Chondrocyte (in vitro differentiated cells): ENCODE data around the gene SSR4. TPM values are rescaled to one million over a fixed set of nuclear protein-coding genes. Genes with fewer than 3 reads are reported as not detected.
A peak's percentile ranks its signal among the peaks of the same experiment; 100 is the strongest.
"Not testable (repeated sequence)": the region's sequence is repeated elsewhere in the genome, so short reads cannot be mapped to it uniquely, and the experiment has no call there.

Experiments used
- DNase-seq: peaks from one replicate; pipeline ENCODE4 v3.0.0; 2021; ENCODE audit warnings: mixed read lengths, low spot score
- H3K27ac Mint-ChIP-seq: one replicate; pipeline ENCODE4 v1.8.0; 2021; ENCODE audit warnings: mild to moderate bottlenecking, moderate library complexity, mixed read lengths; ENCODE audit not compliant: unreplicated experiment
- H3K27me3 Mint-ChIP-seq: 2 replicates; pipeline ENCODE4 v1.8.0; 2021; ENCODE audit warnings: low read depth, mixed read lengths
- H3K36me3 Mint-ChIP-seq: 2 replicates; pipeline ENCODE4 v1.8.0; 2021; ENCODE audit warnings: low read depth, mixed read lengths
- H3K4me1 Mint-ChIP-seq: 2 replicates; pipeline ENCODE4 v1.8.0; 2021; ENCODE audit warnings: low read depth, mild to moderate bottlenecking, mixed read lengths
- H3K4me3 Mint-ChIP-seq: one replicate; pipeline ENCODE4 v1.8.0; 2021; ENCODE audit warnings: mild to moderate bottlenecking, moderate library complexity, mixed read lengths; ENCODE audit not compliant: unreplicated experiment
- H3K9me3 Mint-ChIP-seq: 2 replicates; pipeline ENCODE4 v1.8.0; 2021; ENCODE audit warnings: low read depth, mixed read lengths
- long read RNA-seq: library from polyadenylated mRNA; stranded (forward); transcript quantifications from one replicate; pipeline ENCODE4 v2.0.0, GENCODE V29; 2021
- total RNA-seq: library from RNA; stranded (reverse); gene quantifications from 3 replicates; pipeline ENCODE4 v1.2.1, GENCODE V29; 2021
- TF ChIP-seq, protein P1 (sequence below): fragments of 200-600 bp; sonication (generic); IDR thresholded peaks from 2 replicates; pipeline ENCODE4 v1.5.0; 2021; ENCODE audit warnings: antibody characterized with exemption, mild to moderate bottlenecking, moderate library complexity

The SSR4 gene
- 245 to 356 TPM (median 257 TPM) in 3 replicates for total RNA-seq
- long read RNA-seq, transcript SSR4-203 (6 exons, 643 nt) = major isoform, 203 of 219 reads
- long read RNA-seq, partial matches to known transcripts = 4 of 219 reads
- long read RNA-seq, other reads (novel, unspliced or antisense) = 5 of 219 reads

DNA sequence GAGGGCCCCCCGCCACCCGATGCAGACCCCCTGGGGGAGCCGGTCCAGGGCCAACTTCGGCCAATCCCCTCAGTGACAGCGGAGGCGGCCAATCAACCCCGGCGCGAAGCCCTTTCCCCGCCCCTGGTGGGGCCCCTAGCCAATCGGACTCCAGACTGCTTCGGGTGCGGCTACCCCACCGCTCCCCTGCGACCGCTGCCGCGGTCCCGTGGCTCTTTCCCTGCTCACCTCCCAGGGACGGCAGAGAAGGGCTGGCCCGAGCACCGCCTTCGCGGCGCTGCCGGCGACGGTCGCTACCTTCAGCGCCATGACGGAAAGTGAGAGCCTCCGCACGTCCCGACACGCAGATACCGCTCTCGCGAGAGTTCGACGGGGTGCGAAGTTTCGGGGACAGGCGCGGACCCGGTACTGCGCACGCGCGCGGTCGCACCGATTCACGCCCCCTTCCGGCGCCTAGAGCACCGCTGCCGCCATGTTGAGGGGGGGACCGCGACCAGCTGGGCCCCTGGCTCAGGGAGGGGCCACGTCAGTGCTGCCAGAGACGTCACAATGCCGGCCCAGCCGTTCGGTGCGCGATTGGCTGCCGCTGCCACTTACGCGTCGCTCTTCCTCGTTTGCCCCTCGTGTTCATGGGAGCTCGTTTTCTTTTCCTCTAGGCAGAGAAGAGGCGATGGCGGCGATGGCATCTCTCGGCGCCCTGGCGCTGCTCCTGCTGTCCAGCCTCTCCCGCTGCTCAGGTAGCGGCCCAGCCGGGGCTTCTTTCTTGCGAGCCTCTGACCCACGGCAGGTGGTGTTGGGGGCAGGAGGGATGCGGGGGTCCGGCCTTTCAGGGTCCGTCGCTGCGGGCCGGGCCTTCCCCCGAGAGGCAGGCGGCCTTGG is at the start of gene SSR4, which contains the start of gene IDH3G:
Gene SSR4 (plus strand): TSS at position 651 of the 879 bp plus-strand sequence. CDS start 20 bp downstream, at position 671.
Gene IDH3G (minus strand): TSS at position 358 of the 879 bp plus-strand sequence. CDS start 49 bp downstream, at position 309.
- H3K4me3 Mint-ChIP-seq = peak within 1 kb of the TSS; percentile 95
- peaks cover 17% of the 10 kb centered on the region for H3K4me1 Mint-ChIP-seq
- H3K27ac Mint-ChIP-seq = peak within 1 kb of the TSS; percentile 91
- peaks cover 7% of the 10 kb centered on the region for H3K9me3 Mint-ChIP-seq
- H3K27me3 Mint-ChIP-seq = no peaks in the 10 kb centered on the region
- TF ChIP-seq, protein P1, sequence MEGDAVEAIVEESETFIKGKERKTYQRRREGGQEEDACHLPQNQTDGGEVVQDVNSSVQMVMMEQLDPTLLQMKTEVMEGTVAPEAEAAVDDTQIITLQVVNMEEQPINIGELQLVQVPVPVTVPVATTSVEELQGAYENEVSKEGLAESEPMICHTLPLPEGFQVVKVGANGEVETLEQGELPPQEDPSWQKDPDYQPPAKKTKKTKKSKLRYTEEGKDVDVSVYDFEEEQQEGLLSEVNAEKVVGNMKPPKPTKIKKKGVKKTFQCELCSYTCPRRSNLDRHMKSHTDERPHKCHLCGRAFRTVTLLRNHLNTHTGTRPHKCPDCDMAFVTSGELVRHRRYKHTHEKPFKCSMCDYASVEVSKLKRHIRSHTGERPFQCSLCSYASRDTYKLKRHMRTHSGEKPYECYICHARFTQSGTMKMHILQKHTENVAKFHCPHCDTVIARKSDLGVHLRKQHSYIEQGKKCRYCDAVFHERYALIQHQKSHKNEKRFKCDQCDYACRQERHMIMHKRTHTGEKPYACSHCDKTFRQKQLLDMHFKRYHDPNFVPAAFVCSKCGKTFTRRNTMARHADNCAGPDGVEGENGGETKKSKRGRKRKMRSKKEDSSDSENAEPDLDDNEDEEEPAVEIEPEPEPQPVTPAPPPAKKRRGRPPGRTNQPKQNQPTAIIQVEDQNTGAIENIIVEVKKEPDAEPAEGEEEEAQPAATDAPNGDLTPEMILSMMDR = peak; percentile 42
- H3K36me3 Mint-ChIP-seq = no peaks in the 10 kb centered on the region
- no peak for DNase-seq

DNA sequence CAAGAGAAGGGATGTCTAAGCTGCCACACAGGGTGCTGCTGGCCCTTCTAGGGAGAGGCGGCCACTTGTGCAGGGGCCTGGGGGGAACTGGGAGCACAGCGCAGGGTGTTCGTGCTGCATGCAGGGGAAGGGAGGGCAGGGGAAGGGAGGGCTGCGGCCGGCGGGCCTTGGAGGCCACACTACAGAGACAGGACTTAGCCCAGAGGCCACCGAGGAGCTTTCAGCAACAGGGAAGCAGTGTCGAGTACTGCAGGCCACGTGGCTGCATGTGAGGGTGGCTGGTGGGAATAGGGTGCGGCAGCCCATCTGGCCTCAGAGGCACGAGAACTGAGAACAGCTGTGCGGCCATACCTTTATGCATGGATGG is 49.4 kb upstream of the SSR4 start:
- not testable (repeated sequence) for H3K9me3 Mint-ChIP-seq, H3K4me1 Mint-ChIP-seq, H3K4me3 Mint-ChIP-seq, H3K27me3 Mint-ChIP-seq, H3K27ac Mint-ChIP-seq, DNase-seq, H3K36me3 Mint-ChIP-seq

DNA sequence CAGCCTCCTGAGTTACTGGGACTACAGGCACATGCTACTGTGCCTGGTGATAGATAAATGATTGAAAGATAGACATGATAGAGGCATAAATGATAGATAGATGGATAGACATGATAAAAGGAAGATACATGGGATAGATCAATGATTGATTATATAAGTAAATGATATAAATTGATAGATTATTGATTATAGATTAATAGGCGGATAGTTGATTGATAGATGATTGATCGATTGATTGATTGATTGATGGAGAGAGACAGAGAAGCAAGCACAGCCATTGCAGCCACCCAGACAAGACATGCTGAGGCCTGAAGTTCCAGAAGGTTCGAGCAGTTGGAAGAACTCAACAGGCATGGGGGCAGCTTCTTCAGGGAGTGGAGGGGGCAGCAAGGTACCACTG is 48.1 kb upstream of the SSR4 start:
- Mint-ChIP-seq H3K27me3 (no peaks in the 10 kb centered on the region), H3K4me1 (no peaks in the 10 kb centered on the region), H3K27ac (no peak overlapping the region), H3K9me3 (peaks cover 6% of the 10 kb centered on the region), H3K36me3 (no peaks in the 10 kb centered on the region), H3K4me3 (no peak overlapping the region)
- no peak for DNase-seq
- TF ChIP-seq, protein P1 = no peak

DNA sequence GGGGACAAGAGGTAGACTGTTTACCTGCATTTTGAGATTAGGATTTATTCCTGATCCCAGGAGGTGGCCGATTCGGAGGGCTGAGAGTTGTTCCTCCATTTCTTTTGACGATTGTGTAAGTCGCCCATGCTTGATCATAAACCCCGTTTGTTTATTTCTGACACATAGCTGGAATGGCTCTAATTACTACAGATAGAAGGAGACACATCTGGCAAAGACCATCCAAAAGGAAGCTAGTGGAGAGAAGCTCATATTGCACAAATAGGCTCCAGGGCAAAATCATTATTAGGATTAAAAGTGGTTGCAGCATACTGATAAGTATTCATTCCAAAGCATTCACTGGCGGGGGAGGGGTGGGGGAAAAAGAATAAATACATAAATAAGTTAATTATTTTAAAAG is 47.5 kb upstream of the SSR4 start:
- H3K9me3 Mint-ChIP-seq, H3K27ac Mint-ChIP-seq, H3K27me3 Mint-ChIP-seq, H3K36me3 Mint-ChIP-seq, DNase-seq, H3K4me3 Mint-ChIP-seq, H3K4me1 Mint-ChIP-seq: not testable (repeated sequence)

DNA sequence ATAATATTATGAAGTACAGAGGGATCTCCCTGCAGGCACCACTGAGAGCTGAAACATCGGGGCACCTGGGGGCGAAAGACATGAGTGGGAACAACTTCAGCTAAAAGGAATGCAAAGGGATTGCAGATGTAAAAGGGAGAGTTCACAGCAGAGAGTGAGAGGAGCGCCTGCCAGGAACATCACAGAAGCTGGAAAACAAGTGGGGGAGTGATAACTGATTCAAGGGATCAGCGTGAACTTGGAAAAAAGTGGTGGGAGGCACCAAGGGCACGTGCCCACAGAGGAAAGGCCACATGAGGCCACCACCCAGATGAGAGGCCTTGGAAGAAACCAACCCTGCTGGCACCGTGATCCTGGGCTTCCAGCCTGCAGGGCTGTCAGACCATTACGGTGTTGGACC is 45.5 kb upstream of the SSR4 start:
- H3K27ac Mint-ChIP-seq, H3K36me3 Mint-ChIP-seq, H3K27me3 Mint-ChIP-seq, H3K9me3 Mint-ChIP-seq, H3K4me1 Mint-ChIP-seq, DNase-seq, H3K4me3 Mint-ChIP-seq: not testable (repeated sequence)

DNA sequence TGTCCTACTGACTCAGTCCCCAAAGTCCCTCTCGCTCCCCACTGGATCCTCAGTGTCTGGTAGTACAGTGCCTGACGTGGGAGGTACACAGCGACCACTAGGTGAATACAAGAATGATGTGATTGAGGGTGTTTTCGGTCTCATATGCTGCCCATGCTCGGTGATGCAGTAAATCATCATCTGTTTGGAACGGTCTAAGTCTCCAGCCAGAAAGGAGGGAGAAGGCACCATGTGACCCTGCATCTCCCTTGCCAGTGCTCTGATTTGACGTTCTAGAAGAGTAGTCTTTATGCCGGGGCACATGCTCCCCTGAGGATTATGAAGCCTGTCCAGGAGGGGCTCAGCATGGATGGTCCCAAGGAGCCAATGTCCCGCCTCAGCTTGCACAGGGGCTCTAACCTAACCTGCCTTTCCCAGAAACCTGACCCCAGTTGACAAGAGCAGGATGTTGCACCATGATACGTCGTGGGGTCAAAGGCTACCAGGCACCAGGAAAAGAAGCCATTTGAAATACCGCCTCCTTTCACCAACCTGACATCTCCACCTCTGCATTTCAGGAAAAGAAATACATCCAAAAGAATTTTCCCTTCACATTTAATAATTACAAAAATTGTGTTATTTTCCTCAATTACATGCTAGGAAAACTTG is 44.2 kb upstream of the SSR4 start:
- Mint-ChIP-seq H3K9me3 (peaks cover 9% of the 10 kb centered on the region), H3K27me3 (no peaks in the 10 kb centered on the region)

More for the DNA sequence above, 44.2 kb upstream of the SSR4 start:
- Mint-ChIP-seq H3K4me1 (no peaks in the 10 kb centered on the region), H3K4me3 (no peak overlapping the region), H3K36me3 (no peaks in the 10 kb centered on the region), H3K27ac (no peak overlapping the region)
- TF ChIP-seq, protein P1 = no peak
- DNase-seq = no peak
